GM18870 (cell line): ENCODE results near the gene CDHR4.
A peak's percentile ranks its signal among the peaks of the same experiment; 100 is the strongest.
"Not testable (repeated sequence)": the region's sequence is repeated elsewhere in the genome, so short reads cannot be mapped to it uniquely, and the experiment has no call there.

Experiments
- ATAC-seq: cut with Tn5 transposase; IDR thresholded peaks from one replicate; pipeline ENCODE4 v1.9.1; 2021; ENCODE audit warnings: moderate library complexity; ENCODE audit not compliant: unreplicated experiment

Gene CDHR4

DNA sequence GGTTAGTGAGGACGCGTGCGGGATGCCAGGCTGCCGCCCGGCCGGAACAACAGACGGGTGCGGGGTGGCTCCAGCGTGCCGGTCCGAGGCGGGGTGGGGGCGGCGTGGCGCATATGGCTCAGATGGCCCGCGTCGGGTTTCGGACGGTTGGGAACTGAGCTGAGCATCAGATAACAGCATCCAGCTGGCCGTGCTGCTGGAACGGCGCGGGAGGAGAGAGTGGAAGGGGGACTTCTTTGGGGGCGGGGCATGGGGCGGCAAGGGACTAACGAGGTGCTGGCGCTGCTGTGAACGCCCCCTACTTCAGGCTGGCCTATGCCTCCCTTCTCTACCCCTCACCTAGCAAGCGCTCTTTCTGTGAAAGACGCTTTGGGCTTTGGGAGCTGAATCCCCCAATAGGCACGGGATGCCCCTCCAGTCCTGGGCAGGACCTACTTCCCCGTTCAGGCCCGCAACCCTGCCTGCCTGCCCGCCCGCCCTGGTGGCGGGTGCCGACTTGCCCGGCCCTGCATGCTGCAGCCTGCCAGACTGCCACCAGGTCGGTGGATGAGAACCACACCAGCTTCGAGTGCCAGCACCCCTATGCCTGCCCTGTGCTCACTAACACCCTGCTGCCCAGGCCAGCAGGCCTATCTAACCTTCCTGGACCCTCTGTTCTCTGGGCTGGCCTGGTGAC lies 3.9 kb upstream of the CDHR4 start:
- peak; percentile 8 for ATAC-seq

DNA sequence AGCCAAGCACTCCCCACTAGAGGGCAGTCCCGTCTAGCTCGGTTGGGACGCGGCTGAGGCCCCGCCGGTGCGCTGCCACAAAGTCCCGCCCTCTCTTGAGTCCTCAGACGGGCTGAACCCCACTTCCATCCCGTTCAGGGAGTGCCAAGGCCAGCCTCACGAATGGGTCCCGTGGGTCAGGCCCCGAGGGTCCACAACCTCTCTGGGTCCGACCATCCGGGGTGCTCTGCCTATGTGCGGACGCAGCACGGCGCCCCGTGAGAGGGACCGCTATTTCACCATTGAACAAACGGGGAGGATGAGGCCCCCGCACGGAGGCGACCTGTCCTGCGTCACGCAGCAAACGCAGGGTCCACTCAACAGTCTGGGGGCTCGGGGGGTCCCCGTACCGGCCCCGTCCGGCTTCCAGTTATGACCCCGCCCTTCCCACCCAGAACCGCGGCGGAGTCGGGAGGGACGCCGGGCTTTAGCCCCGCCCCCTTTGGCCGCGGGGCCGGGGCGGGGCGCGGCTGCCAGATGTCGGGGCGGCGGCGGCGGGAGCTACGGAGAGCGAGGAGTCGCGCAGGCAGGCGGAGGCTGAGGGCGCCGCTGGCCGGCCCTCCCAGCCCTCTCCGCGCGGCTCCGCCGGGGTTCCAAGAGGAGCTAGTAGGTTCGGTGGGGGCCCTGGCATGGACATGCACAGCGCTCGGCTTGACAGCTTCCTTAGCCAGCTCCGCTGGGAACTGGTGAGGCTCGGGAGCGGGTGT lies 3.2 kb upstream of the CDHR4 start, which contains the start of gene INKA1:
INKA1 (plus strand) TSS at position 543 of the 746 bp plus-strand sequence; CDS start at position 675, 132 bp downstream.
- peak; percentile 37 for ATAC-seq

DNA sequence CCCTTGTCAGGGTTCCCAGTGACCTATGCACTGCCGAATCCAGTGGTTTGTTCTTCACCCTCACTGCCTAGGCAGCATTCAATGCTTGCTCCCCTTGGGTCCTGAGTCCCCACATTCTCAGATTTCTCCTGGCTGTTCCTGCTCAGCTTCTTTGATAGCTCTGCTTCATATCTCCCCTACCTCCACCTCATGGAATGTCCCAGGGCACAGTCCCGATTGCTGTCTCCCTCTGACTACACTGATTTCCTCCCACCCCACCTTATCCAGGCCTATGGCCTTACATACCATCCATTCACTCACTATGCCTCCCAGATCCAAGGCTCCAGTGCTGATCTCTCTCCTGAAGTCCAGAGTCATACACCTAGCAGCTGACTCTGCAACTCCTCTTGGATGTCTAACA lies 1.5 kb upstream of the CDHR4 start:
- no peak for ATAC-seq

DNA sequence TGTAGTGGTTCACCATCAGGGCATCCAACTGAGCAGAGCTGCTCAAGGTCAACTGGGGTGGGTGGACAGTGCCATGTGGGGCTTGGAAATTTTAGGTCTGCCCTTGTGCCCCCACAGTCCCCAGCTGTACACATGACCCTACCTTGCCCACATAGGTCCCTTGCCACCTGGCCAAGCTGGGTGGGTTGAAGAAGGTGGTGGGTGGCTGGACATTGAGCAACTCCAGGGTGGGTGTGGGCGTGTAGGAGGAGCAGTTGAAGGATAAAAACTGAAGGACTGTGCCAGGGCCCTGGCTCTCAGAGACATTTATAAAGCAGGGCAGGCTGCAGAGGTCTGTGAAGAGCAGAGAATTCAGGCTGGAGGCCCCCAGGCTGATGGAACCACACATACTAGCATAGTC lies 568 bp downstream of the CDHR4 start:
- ATAC-seq, result no peak

DNA sequence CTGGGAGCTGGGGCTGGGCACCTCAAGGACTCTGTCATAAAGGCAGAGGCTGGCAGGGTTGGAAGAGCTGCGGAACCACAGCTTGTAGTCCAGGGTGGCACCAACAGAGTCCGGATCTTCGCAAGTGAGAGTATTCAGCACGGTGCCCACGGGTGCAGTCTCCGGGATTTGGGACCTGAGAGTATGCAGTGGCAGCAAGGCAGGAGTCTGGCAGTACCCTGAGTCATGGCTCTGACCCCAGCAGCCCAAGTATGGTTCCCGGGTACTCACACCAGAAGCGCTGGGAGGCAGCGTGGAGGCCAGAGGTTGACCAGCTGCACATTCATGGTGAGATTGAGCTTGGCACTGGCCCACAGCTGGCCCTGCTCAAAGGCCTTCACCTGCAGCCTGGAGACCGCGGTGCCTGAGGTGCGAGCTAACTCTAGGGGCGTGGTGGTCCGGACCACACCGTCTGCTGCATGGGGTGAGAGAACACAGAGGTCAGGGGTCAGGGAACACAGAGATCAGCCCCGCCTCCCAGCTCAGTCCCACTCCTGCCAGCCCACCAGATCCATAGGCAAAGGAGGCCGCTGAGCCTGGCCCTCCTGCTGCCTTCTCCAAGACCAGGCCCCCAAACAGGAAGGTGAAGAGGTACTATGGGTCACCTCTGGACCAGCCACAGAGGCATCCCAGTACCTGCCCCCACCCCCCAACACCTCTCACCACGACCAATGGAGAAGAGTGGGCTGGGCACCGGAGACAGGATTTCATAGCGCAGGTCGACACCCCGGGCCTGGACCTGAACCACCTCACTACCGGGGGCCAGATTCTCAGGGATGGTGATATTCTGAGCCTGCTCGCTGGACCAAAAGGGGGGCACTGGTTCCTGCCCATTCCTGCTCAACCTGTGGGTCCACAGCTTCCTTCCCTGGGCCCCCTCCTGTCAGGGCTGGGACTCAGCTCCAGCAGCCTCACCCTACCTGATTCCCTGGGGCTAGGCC lies 4.5 kb downstream of the CDHR4 start:
- no peak for ATAC-seq

DNA sequence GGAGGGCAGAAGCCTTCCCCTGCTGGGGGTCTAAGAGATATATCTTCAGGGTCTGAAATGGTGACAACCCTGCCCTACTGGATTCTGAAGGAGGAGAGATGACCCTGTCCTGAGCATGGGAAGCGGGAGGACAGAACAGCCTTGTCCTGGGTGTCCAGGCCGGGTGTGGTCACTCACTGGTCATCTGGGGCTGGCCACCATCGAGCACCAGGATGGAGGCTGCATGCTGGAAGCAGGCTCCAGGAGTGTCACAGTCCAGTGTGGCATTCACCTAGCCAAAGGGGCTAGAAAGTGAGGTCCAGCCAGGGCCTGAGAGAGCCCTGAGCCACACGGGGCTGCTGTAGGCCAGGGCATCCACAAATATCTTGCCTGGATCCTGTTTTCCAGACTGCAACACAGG lies 5.2 kb downstream of the CDHR4 start:
- ATAC-seq, result no peak

DNA sequence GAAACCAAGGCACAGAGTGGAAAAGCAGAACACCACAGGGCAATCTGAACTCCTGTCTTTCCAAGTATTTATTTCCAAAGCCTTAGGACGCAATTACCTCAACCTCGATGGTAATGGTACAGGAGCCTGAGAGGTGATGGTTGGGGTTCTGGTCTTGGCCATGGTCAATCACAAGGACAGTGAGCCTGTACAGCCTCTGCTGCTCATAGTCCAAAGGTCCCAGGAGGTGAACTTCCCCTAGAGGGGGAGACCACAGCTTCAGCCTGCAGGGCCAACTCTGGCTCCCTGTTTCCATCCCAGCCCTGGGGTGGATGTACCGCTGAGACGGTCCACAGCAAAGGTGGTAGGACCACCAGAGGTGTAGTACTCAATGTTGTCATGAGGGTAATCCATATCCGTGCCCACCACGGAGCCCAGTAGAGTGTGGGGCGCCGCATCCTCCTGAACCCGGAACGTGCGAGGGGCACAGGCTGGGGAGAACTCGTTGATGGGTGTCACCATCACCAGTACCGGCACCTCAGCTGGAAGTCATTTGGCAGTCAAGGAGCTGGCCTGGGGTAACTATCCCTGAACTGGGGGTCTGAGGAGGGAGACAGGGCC lies 6.1 kb downstream of the CDHR4 start:
- ATAC-seq, result no peak

DNA sequence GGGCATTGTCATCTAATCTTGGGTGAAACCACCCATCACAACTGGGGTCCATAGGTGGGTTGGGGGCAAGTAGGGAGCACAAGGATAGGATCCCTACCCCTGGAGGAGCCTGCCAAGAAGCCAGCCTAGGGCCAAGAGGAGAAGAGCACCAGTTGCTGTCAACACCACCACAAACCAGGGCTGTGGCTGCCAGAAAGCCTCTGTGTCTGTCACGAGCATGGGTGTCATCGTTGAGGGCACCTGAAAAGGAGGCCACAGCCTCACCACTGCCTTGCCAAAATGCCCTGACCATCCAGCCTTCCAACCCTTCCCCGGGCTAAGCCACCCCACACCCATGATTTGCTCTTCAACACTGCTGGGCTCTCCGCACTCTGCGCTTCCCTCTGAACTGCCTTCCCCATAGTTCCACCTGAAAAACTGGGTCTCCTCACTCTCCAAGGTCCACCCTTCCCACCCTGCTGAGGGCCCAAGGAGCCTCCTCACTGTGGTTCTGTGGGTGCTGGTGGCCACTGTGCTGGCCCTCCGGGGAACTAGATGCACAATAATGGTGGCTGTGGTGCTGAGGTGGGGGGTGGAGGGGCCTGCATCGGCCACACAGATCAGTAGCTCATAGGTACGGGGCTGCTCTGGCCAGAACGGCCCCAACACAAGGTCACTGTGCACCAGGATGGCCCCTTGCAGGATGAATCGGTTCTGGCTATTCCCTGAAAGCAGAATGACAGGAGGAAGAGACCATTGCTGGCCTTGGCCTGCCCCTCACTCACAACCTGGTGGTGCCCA lies 7.1 kb downstream of the CDHR4 start:
- no peak for ATAC-seq

DNA sequence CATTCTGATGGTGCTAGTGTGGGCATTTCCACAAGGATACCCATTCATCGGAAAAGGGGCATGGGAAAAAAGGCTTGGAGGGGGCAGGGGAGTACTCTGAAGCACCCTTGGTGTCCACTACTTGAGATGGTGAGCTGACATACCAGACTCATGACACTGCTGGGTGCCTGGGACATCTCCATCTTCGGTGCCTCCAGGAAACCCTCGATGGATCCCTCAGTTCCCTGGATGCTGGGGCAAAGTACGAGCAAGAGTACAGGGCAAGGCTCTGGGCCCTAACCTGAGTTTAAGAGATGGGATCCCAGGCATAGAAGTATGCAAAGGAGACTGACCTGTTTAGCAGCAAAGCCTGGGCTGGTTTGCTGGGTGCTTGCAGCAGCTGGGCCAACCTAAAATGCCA lies 8.1 kb downstream of the CDHR4 start:
- ATAC-seq, result no peak

DNA sequence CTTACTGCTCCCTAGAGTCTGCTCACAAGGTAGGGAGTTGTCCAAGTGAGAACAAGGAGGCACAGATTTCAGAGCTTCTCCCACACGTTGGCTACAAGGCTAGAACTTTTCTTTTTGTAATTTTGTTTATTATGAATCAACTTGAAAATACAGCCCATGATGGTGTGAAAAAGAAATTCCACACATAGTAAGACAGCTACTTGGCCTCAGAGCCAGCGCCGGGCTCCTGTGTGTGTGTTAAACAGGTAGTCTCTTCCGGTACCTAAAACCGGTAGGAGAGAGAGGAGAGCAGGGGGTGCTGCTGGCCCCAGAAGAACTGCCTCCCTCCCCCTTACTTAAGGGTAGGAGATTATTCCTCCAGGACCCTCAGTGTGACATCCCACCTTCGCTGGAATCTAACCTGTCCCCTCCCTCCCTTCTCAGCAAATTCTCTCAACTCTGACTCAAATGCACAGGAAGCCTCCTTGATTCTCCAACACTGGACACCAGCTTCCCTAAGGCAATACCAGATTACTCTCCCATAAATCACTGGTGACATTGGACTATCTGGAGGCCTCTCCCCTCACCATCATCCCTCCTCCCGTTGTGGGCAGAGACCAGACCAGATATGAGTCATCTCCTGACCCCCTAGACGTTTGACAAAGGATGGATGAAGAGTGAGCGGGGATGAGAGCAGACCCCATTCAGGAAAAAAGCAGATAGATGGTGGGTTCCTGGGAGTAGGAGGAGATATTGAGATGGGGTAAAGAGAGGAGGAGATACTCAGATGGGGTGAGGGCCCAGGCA lies 8.9 kb downstream of the CDHR4 start:
- no peak for ATAC-seq

DNA sequence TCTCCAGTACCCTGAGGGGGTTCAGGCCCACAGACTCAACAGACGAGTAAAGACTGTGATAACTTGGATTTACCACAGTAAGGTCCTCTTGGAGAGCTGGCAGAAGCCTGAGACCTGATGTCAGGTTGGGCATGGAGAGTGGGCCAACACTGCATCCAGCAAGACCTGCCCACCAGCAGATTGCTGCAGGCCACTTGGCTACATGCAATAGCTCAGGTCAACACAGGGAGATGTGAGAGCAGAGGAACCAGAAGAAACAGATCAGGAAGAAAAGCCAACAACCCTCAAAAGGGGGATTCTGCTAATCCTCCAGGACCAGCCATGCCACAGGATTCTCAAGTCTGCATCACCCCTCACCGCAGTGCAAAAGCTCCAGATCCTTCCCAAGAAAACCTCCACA lies 11.6 kb downstream of the CDHR4 start:
- no peak for ATAC-seq

DNA sequence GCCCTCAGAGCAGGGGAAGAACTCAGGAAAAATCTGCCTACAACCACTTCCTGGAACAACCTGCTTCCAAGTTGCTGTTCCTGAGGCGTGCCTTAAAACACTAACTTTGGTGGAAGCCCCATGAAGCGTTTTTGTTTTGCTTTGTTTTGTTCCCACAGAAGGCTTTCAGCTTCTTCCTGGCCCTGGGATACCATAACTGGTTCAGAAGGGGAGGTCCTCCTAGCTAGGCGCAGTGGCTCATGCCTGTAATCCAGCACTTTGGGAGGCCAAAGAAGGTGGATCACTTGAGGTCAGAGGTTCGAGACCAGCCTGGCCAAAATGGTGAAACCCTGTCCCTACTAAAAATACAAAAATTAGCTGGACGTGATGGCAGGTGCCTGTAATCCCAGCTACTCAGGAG lies 12.1 kb downstream of the CDHR4 start:
- no peak for ATAC-seq

DNA sequence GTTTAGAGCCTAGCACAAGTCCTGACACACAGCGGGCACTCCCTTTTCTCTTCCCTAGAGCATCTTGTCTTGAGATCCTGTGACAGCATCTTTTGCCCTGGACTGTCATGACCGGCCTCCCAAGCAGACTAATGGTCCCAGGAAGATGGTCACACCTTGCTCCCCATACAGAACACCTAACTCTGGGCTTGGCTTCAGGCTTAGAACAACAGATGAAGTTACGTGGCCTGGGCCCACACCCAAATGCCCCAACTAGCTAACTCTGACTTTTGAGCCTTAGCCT lies 12.6 kb downstream of the CDHR4 start:
- ATAC-seq, result no peak

DNA sequence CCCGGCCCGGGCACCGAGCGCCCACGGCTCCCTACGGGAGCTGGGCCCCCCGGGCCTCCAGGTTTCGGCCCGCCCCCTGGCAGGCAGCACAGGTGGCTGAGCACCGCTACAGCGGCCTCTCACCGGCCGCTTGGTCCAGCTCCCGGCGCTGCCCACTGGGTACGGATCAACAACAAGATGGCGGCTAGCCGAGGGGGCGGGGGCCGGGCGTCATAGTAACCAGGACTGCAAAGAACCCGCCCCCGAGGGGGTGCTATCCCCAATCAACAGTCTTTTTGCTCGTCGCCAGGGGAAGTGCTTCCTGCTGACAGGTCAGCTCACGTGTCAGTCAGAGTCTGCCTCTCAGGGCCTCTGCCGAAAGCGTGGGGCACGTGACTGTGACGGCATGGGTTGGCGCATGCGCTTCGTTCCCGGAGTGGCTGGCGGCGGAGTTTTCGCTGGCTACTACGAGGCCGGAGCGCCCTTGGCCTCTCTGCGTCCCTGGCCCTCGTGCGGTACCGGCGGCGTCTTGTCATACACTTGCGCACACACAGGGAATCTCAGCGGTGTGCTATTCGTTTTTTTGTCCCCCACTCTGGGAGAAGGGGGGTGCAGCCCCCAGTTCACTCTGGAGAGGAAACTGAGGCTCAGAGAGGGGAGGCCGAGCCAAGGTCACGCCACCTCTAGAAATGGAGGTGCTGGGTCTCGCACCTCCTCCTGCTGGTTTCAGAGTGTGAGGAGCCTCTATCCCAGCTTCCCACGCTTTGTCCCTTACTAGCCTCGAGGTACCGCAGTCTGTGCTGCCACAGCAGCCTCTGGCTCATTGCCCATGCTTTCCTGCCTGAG lies 13.1 kb downstream of the CDHR4 start, which contains the start of gene IP6K1:
IP6K1 (minus strand) TSS at position 186 of the 825 bp plus-strand sequence. CDS start 38,502 bp downstream, outside the sequence.
- ATAC-seq, result peak; percentile 99

DNA sequence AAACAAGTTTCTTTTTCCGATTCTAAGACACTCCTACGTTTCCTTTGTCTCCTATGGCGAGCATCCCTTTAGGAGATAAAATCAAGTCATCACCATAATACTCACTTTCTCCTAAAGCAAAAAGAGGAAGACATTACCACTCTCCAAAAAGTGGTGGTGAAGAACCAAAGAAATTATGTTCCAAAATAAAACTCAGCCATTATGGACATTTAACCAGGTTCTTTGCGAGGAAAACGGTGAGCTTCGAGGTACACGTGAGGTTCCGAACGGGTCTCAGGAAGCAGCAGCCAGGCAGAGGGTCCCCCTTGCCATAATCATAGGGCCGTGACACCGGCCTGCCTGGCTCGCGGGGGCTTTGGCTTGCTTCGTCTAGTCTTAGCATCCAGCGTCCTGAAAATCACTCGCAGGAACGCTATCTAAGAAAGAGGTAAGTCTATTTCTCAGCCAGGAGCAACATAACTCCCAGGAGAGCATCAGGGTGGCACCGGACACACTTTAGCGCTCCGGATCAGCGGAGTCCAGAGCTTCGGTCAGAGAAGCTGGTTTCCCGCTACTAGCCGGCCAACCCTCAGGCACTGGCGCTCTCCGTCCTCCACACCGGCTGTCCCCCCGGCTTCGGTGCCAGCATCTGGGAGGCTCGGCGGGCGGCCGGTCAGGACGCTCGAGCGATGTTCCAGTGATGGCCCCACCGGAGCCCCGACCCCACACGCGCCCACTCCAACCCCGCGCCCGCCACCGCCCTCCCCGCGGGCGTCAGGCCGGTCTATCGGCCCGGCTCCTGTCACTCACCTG lies 13.9 kb downstream of the CDHR4 start:
- peak; percentile 29 for ATAC-seq

DNA sequence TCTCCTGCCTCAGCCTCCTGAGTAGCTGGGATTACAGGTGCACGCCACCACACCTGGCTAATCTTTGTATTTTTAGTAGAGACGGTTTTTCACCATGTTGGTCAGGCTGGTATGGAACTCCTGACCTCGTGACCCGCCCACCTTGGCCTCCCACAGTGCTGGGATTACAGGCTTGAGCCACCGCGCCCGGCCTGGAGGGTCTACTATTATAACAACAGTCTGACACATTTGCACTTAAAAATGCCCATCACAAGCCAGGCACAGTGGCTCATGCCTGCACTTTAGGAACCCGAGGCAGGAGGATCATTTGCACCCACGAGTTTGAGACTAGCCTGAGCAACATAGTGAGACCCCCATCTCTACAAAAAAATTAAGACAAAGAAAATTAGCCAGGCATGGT lies 17.4 kb downstream of the CDHR4 start:
- not testable (repeated sequence) for ATAC-seq

DNA sequence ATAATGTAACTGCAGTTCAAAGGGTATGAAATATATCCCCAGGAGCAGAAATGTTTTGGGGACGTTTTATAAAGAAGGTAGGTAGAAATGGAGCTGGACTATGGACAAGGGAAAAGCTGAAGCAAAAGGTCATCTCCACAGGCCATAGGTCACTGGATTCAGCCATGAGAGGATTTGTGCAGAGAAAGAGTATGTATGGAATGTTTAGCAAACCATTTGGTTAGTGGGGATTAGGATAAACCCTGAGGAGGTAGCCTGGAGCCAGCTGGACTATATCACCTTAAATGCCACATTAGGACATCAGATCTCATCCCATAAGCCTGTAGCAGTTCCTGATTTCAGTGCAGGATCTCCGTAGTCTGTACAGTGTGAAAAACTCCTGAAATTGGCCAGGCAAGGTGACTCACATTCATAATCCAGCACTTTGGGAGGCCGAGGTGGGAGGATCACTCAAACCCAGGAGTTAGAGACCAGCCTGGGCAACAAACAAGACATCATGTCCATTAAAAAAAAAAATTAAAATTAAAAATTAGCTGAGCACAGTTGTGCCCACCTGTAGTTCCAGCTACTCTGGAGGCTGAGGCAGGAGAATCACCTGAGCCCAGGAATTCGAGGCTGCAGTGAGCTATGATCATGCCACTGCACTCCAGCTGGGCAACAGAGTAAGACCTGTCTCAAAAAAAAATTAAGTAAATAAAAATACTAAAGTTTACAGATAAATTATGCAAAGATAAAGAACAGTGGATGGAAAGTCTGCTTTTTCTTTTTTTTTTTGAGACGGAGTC lies 18.1 kb downstream of the CDHR4 start:
- no peak for ATAC-seq
